Inflammatory macrophage (primary cell): ENCODE results near the gene DNAJC8.

ENCODE experiments used
- DNase-seq, 2 donors: peaks; one replicate each; pipeline ENCODE4 v3.0.0-alpha.2; 2020 to 2022

The DNAJC8 gene

GRCh38 chr1:28249013-28249865, 16.4 kb upstream of the DNAJC8 start:
- DNase-seq: peak; percentile 40 to 51

- DNase-seq: peak; percentile 82 to 83
Observed at GRCh38 chr1:28248273-28249012, 15.6 kb upstream of the DNAJC8 start.

GRCh38 chr1:28247612-28248272, 14.9 kb upstream of the DNAJC8 start:
- DNase-seq: no peak

GRCh38 chr1:28246427-28246832, 13.6 kb upstream of the DNAJC8 start:
- DNase-seq: peak; percentile 27

GRCh38 chr1:28244549-28245251, 11.9 kb upstream of the DNAJC8 start:
- DNase-seq: no peak

- no peak for DNase-seq
Observed at GRCh38 chr1:28243685-28244311, 11.0 kb upstream of the DNAJC8 start.

GRCh38 chr1:28241638-28242241, 8.9 kb upstream of the DNAJC8 start:
- DNase-seq: no peak

- no peak for DNase-seq
Observed at GRCh38 chr1:28240024-28240423, 7.2 kb upstream of the DNAJC8 start.

- no peak for DNase-seq
Observed at GRCh38 chr1:28239004-28239403, 6.2 kb upstream of the DNAJC8 start.

GRCh38 chr1:28236656-28237322, 4.0 kb upstream of the DNAJC8 start:
- no peak for DNase-seq

GRCh38 chr1:28235755-28236655, 3.2 kb upstream of the DNAJC8 start, which contains the start of gene ATP5IF1:
Gene ATP5IF1 (plus strand): TSS chr1:28236124. CDS start chr1:28236184, 60 bp downstream.
- peak; percentile 99 for DNase-seq

GRCh38 chr1:28233264-28233606, 406 bp upstream of the DNAJC8 start:
- DNase-seq: no peak

- no peak for DNase-seq
Observed at GRCh38 chr1:28229996-28230395, 2.8 kb downstream of the DNAJC8 start.

- no peak for DNase-seq
Observed at GRCh38 chr1:28229089-28229488, 3.7 kb downstream of the DNAJC8 start.

GRCh38 chr1:28213315-28213714, 19.5 kb downstream of the DNAJC8 start:
- no peak for DNase-seq

- no peak for DNase-seq
Observed at GRCh38 chr1:28209700-28210099, 23.1 kb downstream of the DNAJC8 start.

GRCh38 chr1:28208818-28209441, 23.9 kb downstream of the DNAJC8 start:
- peak; percentile 76 to 77 for DNase-seq

GRCh38 chr1:28205243-28205642, 27.6 kb downstream of the DNAJC8 start:
- DNase-seq: no peak

- DNase-seq: no peak
Observed at GRCh38 chr1:28200234-28200873, 32.5 kb downstream of the DNAJC8 start.
